Ovary (tissue), 3 donors: ENCODE data around the gene KIF26B.

ENCODE experiments used
- EP300 ChIP-seq: sonication (generic); formaldehyde crosslinking; IDR thresholded peaks from one replicate; pipeline ENCODE4 v1.6.1; 2017; ENCODE audit warnings: antibody characterized with exemption
- POLR2A ChIP-seq: fragments of 450-650 bp; IDR thresholded peaks from one replicate; pipeline ENCODE4 v1.6.1; 2017; ENCODE audit warnings: antibody characterized with exemption, mild to moderate bottlenecking, moderate library complexity
- TF ChIP-seq, protein P1 (sequence below), 3 donors: fragments of 450-650 bp in 2 of 3; fragments of 200-600 bp in 1 of 3; IDR thresholded peaks; one replicate each; pipeline versions ENCODE4 v1.5.1 to v1.8.0; 2016 to 2022; ENCODE audit warnings: antibody characterized with exemption in 3 of 3, mild to moderate bottlenecking in 1 of 3
- donor health status: DM: no; HTN: no; CAD: no.

DNA sequence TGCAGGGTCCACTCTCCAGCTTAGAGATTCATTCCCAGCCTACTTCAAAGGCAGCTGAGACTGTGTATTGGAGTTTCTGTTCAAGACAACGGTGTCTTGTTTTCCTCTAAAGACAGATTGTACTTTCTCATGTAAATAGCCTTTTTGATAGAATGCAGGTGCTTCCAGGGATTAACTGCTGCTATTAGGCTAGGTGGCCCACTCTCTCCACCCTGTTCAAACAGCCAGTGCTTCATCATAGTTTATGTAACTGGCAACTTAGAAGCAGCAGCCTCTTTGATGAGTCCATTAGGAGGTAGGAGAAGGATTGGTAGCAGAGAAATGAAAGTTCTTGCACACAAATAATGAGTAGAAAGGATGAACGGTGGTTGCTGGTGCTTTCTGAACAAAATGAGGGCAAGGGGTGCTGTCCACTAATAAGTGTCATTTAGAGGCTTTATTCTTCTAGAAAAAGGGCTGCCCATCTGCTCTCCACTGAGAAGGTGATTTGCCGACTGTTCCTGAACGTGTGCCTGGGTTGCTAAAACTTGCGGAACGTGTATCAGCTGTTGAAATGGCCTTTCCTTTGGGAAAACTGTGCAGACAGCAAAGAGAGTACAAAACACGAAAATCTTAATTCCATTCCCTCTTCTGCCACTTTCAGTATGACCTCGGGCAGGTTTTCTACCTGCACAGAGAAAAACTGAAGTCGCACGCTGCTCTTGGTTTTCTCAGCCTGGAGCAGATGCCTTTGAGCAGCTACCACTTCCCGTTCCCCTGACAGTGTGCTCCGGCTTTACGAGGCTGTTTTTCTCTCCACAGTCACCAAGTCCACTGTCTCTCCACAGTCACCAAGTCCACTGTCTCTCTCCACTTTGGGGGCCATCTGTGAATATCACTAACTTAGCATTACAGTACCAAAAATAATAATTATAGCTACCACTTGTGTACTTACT is 228.9 kb downstream of the KIF26B start:
- no peak for TF ChIP-seq POLR2A
- TF ChIP-seq, protein P1, sequence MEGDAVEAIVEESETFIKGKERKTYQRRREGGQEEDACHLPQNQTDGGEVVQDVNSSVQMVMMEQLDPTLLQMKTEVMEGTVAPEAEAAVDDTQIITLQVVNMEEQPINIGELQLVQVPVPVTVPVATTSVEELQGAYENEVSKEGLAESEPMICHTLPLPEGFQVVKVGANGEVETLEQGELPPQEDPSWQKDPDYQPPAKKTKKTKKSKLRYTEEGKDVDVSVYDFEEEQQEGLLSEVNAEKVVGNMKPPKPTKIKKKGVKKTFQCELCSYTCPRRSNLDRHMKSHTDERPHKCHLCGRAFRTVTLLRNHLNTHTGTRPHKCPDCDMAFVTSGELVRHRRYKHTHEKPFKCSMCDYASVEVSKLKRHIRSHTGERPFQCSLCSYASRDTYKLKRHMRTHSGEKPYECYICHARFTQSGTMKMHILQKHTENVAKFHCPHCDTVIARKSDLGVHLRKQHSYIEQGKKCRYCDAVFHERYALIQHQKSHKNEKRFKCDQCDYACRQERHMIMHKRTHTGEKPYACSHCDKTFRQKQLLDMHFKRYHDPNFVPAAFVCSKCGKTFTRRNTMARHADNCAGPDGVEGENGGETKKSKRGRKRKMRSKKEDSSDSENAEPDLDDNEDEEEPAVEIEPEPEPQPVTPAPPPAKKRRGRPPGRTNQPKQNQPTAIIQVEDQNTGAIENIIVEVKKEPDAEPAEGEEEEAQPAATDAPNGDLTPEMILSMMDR (IDR thresholded peaks at IDR 0.05): no peak
- no peak for TF ChIP-seq EP300
